GM18507 (cell line): ENCODE data around the gene CBX3.
"Not testable (repeated sequence)": the region's sequence is repeated elsewhere in the genome, so short reads cannot be mapped to it uniquely, and the experiment has no call there.

Experiments
- DNase-seq: peaks from one replicate; pipeline ENCODE4 v3.0.0; 2011; ENCODE audit warnings: low read depth; ENCODE audit not compliant: insufficient read length; ENCODE audit errors: extremely low spot score
- FAIRE-seq: peaks from 2 replicates; lab custom pipeline; 2011; peaks lifted over from hg19 to GRCh38; lab: Jason Lieb, UNC

CBX3 gene

GRCh38 chr7:26168458-26169023, 33.0 kb upstream of the CBX3 start:
- FAIRE-seq (no peak), DNase-seq (no peak)

DNA sequence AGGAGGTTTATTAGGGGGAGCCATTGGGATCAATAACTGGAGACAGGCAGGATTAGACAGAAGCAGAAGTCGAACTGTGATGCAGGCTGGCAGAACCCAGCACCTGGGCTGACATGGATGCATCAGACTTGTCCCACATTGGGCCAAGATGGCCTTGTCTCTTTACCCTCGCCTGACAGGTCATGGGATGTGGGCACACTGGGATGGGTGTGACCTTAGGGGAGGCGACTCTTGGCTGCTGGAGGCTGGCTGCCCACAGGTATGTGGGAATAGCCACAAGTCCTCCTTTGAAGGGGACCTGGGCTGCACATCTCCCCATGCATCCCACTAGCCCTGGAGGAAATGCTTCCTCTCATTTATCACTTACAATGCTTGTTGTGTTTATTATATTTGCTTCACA, 32.3 kb upstream of the CBX3 start:
- FAIRE-seq: no peak

GRCh38 chr7:26170663-26171062, 30.9 kb upstream of the CBX3 start:
- FAIRE-seq (no peak), DNase-seq (no peak)

More for the DNA sequence above, 32.3 kb upstream of the CBX3 start:
- DNase-seq: no peak

GRCh38 chr7:26171601-26172000, 29.9 kb upstream of the CBX3 start:
- FAIRE-seq: no peak
- no peak for DNase-seq

GRCh38 chr7:26172048-26172447, 29.5 kb upstream of the CBX3 start:
- DNase-seq (no peak), FAIRE-seq (no peak)

- FAIRE-seq, DNase-seq: not testable (repeated sequence)
These were observed 25.6 kb upstream of the CBX3 start for GRCh38 chr7:26175903-26176302.

GRCh38 chr7:26176696-26177095, 24.8 kb upstream of the CBX3 start:
- DNase-seq, FAIRE-seq: not testable (repeated sequence)

GRCh38 chr7:26177269-26177668, 24.3 kb upstream of the CBX3 start:
- FAIRE-seq, DNase-seq: not testable (repeated sequence)

DNA sequence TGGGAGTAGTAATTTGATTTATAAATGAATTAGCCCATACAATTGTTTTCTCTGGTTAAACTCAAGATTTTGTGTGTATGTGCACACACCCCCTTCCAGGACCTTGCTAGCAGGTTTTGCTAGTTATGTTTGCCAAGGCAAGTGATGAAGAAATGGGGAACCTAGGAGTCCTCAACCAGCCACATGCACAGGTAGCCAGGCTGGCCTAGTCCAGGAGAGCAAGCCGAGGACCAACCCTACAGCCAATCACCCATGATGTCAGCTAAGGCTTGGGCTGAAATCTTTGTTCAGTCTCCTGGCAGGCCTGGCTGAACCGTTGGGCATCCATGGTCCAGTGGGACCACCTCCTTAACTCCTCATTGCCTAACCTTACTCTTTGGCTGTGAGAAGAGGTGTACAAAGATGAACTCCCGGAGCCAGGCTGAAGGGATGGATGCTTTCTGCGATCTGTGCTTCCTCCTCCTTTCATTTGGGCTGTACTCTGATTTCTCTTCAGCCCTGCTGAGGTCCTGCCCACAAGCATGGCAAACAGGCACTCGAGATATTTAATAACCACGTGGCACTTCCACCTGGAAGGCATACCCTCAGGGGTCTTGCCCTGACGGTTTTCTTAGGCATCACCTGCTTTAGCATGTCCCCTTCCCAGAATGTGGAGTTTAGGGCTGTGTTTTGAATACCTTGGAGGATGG, 23.1 kb upstream of the CBX3 start:
- FAIRE-seq (no peak), DNase-seq (no peak)

DNA sequence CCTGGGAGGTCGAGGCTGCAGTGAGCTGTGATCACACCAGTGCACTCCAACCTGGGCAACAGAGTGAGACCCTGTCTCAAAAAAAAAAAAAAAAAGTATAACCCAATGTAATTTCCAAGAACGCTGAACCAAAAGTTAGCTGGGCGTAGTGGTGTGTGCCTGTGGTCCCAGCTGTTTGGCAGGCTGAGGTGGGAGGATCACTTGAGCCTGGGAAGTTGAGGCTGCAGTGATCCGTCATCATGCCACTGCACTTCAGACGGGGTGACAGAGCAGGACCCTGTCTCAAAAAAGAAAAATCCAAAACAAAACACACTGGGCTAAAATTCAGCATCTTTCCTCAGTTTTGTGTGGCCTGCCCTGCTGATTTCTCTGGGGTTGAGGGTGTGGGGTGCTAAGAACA, 22.1 kb upstream of the CBX3 start:
- DNase-seq (no peak), FAIRE-seq (no peak)

DNA sequence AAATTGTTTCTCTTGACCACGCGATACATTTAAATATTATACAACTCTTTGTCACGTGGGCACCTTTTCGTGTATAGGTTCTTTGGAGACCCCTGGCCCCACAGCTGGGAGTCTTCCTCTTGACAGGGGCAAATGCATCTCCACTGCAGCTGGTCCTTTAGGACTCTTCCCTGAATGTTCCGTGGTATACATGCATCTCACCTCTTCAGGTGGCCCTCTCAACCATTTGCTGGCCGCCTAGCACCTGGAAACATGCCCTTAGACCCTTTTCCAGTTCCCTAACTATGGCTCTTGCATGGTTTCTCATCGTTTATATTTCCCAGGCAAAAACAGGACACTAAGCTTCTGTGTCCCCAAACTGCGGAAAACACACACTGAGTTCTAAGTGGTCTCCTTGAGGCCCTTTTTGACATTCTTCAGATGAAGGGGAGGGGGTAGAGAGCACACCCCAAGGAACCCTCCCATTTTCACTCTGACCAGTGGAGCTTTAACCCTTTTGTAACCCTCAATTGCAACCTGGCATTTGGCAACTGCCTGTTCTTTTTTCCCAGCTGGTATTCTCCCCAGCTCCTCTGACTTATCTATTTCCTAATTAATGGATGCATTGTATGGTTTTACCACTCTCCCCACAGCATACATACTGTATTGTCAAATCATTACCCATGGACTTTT, 21.6 kb upstream of the CBX3 start:
- FAIRE-seq: no peak
- DNase-seq: no peak

DNA sequence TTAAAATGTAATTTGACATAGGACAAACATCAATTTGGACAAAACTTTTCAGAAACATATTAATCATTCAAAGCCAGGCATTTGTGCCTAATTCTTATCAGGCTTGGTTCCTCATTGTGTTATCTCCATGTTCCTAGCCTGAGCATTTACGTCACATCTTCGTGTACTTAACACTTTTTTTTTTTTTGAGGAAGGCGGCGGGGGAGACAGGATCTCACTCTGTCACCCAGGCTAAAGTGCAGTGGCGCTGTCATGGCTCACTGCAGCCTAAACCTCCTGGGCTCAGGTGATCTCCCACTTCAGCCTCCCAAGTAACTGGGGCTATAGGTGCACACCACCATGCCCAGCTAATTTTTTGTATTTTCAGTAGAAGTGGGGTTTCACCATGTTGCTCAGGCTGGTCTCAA, 20.8 kb upstream of the CBX3 start:
- DNase-seq (no peak), FAIRE-seq (no peak)

DNA sequence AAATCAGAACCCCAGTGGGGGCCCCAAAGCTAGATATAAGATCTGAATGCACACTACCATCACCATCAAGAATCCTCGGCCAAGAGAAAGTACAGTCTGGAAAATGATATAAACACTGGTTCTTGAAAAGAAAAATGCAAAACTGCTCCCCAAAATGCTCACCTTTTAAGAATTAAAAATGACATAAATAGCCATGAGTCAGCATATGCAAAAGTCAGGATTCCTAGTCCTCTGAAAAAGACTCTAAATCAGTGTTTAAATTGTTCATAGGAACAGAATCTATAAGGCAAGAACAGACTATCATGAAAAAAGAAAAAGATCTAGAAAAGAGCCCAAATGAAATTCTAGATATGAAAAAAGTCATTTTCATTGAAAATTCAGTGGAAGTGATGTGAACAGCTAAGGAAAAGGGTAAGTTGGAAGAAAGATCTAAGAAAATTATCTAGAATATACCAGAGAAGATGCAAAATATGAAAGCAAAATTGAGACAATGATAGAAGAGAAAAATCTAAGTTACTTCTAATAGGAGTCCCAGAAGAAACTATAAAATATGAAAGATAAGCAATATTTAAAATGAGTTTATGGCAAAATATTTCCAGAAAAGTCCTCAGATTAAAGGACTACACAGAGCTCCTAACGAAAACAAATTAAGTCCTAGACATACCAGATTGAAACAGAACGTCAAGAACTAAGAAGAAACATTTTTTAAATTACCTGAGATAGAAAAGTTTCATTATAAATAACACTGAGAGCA, 19.9 kb upstream of the CBX3 start:
- DNase-seq (no peak), FAIRE-seq (no peak)

- DNase-seq: no peak
- no peak for FAIRE-seq
These were observed 19.3 kb upstream of the CBX3 start for GRCh38 chr7:26182283-26182682.

- no peak for FAIRE-seq
These were observed 18.8 kb upstream of the CBX3 start for GRCh38 chr7:26182706-26183105.

GRCh38 chr7:26183545-26184280, 17.8 kb upstream of the CBX3 start:
- DNase-seq: no peak
- FAIRE-seq: no peak

More at GRCh38 chr7:26182706-26183105, 18.8 kb upstream of the CBX3 start:
- no peak for DNase-seq

DNA sequence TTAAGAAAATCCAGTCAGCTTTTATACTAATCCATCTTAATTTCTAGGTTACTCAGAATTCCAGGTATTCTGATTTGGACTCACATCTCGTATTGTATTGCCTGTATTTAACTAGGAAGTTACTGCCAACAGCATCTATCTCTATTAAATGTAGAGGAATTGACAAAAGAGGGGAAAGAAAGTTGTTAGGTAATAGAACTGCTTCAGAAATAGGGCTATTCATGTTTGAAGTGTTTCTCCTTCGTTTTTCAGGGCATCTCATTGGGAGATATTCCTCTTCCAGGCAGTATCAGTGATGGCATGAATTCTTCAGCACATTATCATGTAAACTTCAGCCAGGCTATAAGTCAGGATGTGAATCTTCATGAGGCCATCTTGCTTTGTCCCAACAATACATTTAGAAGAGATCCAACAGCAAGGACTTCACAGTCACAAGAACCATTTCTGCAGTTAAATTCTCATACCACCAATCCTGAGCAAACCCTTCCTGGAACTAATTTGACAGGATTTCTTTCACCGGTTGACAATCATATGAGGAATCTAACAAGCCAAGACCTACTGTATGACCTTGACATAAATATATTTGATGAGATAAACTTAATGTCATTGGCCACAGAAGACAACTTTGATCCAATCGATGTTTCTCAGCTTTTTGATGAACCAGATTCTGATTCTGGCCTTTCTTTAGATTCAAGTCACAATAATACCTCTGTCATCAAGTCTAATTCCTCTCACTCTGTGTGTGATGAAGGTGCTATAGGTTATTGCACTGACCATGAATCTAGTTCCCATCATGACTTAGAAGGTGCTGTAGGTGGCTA, 17.1 kb upstream of the CBX3 start:
- FAIRE-seq: not testable (repeated sequence)

DNA sequence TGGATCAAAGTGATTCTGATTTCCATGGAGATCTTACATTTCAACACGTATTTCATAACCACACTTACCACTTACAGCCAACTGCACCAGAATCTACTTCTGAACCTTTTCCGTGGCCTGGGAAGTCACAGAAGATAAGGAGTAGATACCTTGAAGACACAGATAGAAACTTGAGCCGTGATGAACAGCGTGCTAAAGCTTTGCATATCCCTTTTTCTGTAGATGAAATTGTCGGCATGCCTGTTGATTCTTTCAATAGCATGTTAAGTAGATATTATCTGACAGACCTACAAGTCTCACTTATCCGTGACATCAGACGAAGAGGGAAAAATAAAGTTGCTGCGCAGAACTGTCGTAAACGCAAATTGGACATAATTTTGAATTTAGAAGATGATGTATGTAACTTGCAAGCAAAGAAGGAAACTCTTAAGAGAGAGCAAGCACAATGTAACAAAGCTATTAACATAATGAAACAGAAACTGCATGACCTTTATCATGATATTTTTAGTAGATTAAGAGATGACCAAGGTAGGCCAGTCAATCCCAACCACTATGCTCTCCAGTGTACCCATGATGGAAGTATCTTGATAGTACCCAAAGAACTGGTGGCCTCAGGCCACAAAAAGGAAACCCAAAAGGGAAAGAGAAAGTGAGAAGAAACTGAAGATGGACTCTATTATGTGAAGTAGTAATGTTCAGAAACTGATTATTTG, 16.3 kb upstream of the CBX3 start:
- DNase-seq (no peak), FAIRE-seq (no peak)

More for the DNA sequence above, 17.1 kb upstream of the CBX3 start:
- DNase-seq: not testable (repeated sequence)
